Hepatocyte (in vitro differentiated cells): Measurements from ENCODE around the gene IER3.

Experiments used
- CTCF ChIP-seq: fragments of 200-600 bp; sonication (generic); IDR thresholded peaks from 2 replicates; pipeline ENCODE4 v1.5.1; 2016; ENCODE audit warnings: antibody characterized with exemption, mild to moderate bottlenecking; ENCODE audit not compliant: poor library complexity
- EZH2 ChIP-seq: fragments of 200-600 bp; sonication (generic); IDR thresholded peaks from 2 replicates; pipeline ENCODE4 v1.6.1; 2016; ENCODE audit warnings: antibody characterized with exemption, mild to moderate bottlenecking, borderline replicate concordance

- TF ChIP-seq CTCF (peak; percentile 73), EZH2 (no peak)
Measured at GRCh38 chr6:30744054-30744805, at the start of gene IER3.
